HG03175 (cell line): Measurements from ENCODE around the gene PPM1L.

Source experiments
- ATAC-seq: cut with Tn5 transposase; IDR thresholded peaks from one replicate; pipeline ENCODE4 v1.9.1; 2021; ENCODE audit warnings: mild to moderate bottlenecking, moderate library complexity; ENCODE audit not compliant: unreplicated experiment

The PPM1L gene

GRCh38 chr3:160806094-160806493 lies 50.1 kb downstream of the PPM1L start:
- no peak for ATAC-seq

GRCh38 chr3:160806686-160807085 lies 50.7 kb downstream of the PPM1L start:
- no peak for ATAC-seq

- no peak for ATAC-seq
Measured at GRCh38 chr3:160808838-160809237, 52.8 kb downstream of the PPM1L start.

GRCh38 chr3:160809453-160809852 lies 53.4 kb downstream of the PPM1L start:
- ATAC-seq = no peak

- no peak for ATAC-seq
Measured at GRCh38 chr3:160810362-160811236, 54.6 kb downstream of the PPM1L start.

- no peak for ATAC-seq
Measured at GRCh38 chr3:160811237-160811548, 55.2 kb downstream of the PPM1L start.

GRCh38 chr3:160812304-160812703 lies 56.3 kb downstream of the PPM1L start:
- no peak for ATAC-seq

GRCh38 chr3:160815280-160815679 lies 59.2 kb downstream of the PPM1L start:
- ATAC-seq = no peak

GRCh38 chr3:160820022-160820421 lies 64.0 kb downstream of the PPM1L start:
- ATAC-seq = no peak

- ATAC-seq = no peak
Measured at GRCh38 chr3:160820430-160820829, 64.4 kb downstream of the PPM1L start.

GRCh38 chr3:160822936-160823335 lies 66.9 kb downstream of the PPM1L start:
- no peak for ATAC-seq

GRCh38 chr3:160825311-160825800 lies 69.3 kb downstream of the PPM1L start:
- no peak for ATAC-seq

GRCh38 chr3:160826408-160826807 lies 70.4 kb downstream of the PPM1L start:
- ATAC-seq = no peak

GRCh38 chr3:160826991-160827390 lies 71.0 kb downstream of the PPM1L start:
- ATAC-seq = no peak

GRCh38 chr3:160827516-160827915 lies 71.5 kb downstream of the PPM1L start:
- ATAC-seq = no peak

GRCh38 chr3:160828880-160829279 lies 72.8 kb downstream of the PPM1L start:
- no peak for ATAC-seq

GRCh38 chr3:160829486-160830009 lies 73.5 kb downstream of the PPM1L start:
- no peak for ATAC-seq

- no peak for ATAC-seq
Measured at GRCh38 chr3:160830796-160831195, 74.8 kb downstream of the PPM1L start.

GRCh38 chr3:160831401-160831800 lies 75.4 kb downstream of the PPM1L start:
- ATAC-seq = no peak

GRCh38 chr3:160837394-160837980 lies 81.5 kb downstream of the PPM1L start:
- ATAC-seq = no peak

GRCh38 chr3:160840590-160840989 lies 84.6 kb downstream of the PPM1L start:
- no peak for ATAC-seq

- ATAC-seq = no peak
Measured at GRCh38 chr3:160841455-160841854, 85.4 kb downstream of the PPM1L start.
